Testis (tissue), 2 donors: ENCODE data around the gene LCK.

Source experiments
- CTCF ChIP-seq, 3 experiments: fragments of 450-650 bp in 2 of 3; fragments of 200-600 bp in 1 of 3; sonication (generic) in 1 of 3; IDR thresholded peaks; one replicate each; pipeline ENCODE4 v1.5.1; 2016 to 2019; ENCODE audit warnings: antibody characterized with exemption in 3 of 3, mild to moderate bottlenecking in 2 of 3, moderate library complexity in 1 of 3
- POLR2A ChIP-seq: fragments of 450-650 bp; IDR thresholded peaks from one replicate; pipeline ENCODE4 v1.6.1; 2017; ENCODE audit warnings: antibody characterized with exemption, mild to moderate bottlenecking, moderate library complexity

GRCh38 chr1:32224285-32224684, 26.8 kb upstream of the LCK start:
- TF ChIP-seq POLR2A = no peak
- no peak for TF ChIP-seq CTCF (IDR thresholded peaks at IDR 0.05)
